ENCODE data around the gene WDPCP.

- TF ChIP-seq, protein P1, sequence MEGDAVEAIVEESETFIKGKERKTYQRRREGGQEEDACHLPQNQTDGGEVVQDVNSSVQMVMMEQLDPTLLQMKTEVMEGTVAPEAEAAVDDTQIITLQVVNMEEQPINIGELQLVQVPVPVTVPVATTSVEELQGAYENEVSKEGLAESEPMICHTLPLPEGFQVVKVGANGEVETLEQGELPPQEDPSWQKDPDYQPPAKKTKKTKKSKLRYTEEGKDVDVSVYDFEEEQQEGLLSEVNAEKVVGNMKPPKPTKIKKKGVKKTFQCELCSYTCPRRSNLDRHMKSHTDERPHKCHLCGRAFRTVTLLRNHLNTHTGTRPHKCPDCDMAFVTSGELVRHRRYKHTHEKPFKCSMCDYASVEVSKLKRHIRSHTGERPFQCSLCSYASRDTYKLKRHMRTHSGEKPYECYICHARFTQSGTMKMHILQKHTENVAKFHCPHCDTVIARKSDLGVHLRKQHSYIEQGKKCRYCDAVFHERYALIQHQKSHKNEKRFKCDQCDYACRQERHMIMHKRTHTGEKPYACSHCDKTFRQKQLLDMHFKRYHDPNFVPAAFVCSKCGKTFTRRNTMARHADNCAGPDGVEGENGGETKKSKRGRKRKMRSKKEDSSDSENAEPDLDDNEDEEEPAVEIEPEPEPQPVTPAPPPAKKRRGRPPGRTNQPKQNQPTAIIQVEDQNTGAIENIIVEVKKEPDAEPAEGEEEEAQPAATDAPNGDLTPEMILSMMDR (IDR thresholded peaks at IDR 0.05), result no peak
- no peak for TF ChIP-seq POLR2AphosphoS5 (IDR thresholded peaks at IDR 0.05)
These were observed 82.0 kb downstream of the WDPCP start for GRCh38 chr2:63506320-63506719.
